Measurements from ENCODE around the gene MDM4. TPM values are rescaled to one million over a fixed set of nuclear protein-coding genes. Genes with fewer than 3 reads are reported as not detected.

MDM4 gene
- total RNA-seq, 2 donors from 2014 or later = 18.1 to 18.3 TPM

DNA sequence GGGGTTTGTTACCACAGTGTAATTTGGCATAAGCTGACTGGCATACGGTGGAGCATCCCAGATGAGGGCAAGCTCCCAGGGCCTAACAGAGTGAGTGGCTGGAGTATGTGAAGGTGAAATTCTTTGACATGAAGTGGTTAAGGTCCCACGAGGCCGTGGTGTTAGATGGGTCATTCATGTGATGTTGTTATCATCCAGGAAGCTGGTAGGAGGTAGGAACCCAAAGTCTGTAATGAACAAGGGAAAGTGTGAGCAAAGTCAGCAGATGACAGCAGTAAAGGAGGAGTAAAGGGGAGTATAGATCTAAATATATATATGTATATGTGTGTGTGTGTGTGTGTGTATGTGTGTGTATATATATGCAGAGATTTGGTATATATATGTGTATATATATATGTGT lies 47.6 kb downstream of the MDM4 start:
- no peaks in the 10 kb centered on the region for H3K36me3 ChIP-seq
- no peaks in the 10 kb centered on the region for H3K27me3 ChIP-seq
- H3K9me3 ChIP-seq = no peaks in the 10 kb centered on the region
- no peaks in the 10 kb centered on the region for H3K4me1 ChIP-seq
- no peak for DNase-seq (ENCODE audit: low spot score)
- no peak overlapping the region for H3K27ac ChIP-seq
- H3K4me3 ChIP-seq = no peak overlapping the region
- TF ChIP-seq CTCF (IDR thresholded peaks at IDR 0.05) = no peak

GRCh38 chr1:204564835-204565234 lies 48.6 kb downstream of the MDM4 start:
- no peak for DNase-seq (ENCODE audit: low spot score)
- H3K4me3 ChIP-seq = no peak overlapping the region
- TF ChIP-seq CTCF (IDR thresholded peaks at IDR 0.05) = no peak
- no peaks in the 10 kb centered on the region for H3K4me1 ChIP-seq
- H3K9me3 ChIP-seq = no peaks in the 10 kb centered on the region
- H3K27ac ChIP-seq = no peak overlapping the region
- no peaks in the 10 kb centered on the region for H3K27me3 ChIP-seq
- no peaks in the 10 kb centered on the region for H3K36me3 ChIP-seq

GRCh38 chr1:204565617-204566582 lies 49.7 kb downstream of the MDM4 start:
- Histone ChIP-seq H3K27me3 (no peaks in the 10 kb centered on the region), H3K4me3 (no peak overlapping the region), H3K36me3 (no peaks in the 10 kb centered on the region), H3K4me1 (no peaks in the 10 kb centered on the region), H3K27ac (no peak overlapping the region), H3K9me3 (no peaks in the 10 kb centered on the region)
- no peak for DNase-seq (ENCODE audit: low spot score)
- TF ChIP-seq CTCF (IDR thresholded peaks at IDR 0.05) = peak in 1 of 2 donors; percentile 75

DNA sequence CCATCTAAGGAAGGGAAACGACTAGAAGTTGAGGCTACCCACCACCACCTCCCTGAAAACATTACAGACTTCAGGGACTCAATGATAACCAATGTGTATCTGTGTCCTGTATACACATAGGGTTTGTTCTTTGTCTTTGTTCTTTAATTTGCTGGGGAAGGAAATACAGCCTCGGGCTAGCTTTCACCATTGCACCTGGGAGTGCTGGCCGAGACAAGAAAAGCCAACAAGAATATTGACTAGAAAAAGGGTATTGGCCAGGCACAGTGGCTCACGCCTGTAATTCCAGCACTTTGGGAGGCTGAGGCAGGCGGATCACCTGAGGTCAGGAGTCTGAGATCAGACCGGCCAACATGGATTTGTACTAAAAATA lies 50.4 kb downstream of the MDM4 start:
- TF ChIP-seq CTCF (IDR thresholded peaks at IDR 0.05) = no peak
- no peaks in the 10 kb centered on the region for H3K36me3 ChIP-seq
- no peak overlapping the region for H3K27ac ChIP-seq
- no peaks in the 10 kb centered on the region for H3K4me1 ChIP-seq
- DNase-seq (ENCODE audit: low spot score) = no peak
- H3K9me3 ChIP-seq = no peaks in the 10 kb centered on the region
- no peaks in the 10 kb centered on the region for H3K27me3 ChIP-seq
- H3K4me3 ChIP-seq = no peak overlapping the region

DNA sequence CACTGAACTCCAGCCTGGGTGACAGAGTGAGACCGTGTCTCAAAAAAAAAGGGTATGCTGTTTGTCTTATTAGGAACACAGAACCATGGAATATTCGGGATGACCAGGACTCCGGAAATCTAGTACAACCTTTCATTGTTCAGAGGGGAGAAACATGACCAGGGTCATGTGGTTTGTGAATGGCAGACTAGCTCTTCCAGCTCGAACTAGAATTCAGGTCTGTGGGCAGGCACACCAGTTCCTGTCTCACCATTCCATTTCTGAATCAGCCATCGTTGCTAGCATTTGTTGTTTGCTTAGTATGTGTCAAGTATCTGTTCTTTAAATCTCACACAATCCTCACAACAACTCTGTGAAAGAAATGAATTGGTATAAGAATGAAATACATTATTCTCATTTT lies 50.9 kb downstream of the MDM4 start:
- Histone ChIP-seq H3K27me3 (no peaks in the 10 kb centered on the region), H3K4me3 (no peak overlapping the region), H3K27ac (no peak overlapping the region), H3K4me1 (no peaks in the 10 kb centered on the region), H3K9me3 (no peaks in the 10 kb centered on the region), H3K36me3 (no peaks in the 10 kb centered on the region)
- DNase-seq (ENCODE audit: low spot score) = no peak
- no peak for TF ChIP-seq CTCF (IDR thresholded peaks at IDR 0.05)
